ENCODE results near the gene TOMM20.
"Not testable (repeated sequence)": the region's sequence is repeated elsewhere in the genome, so short reads cannot be mapped to it uniquely, and the experiment has no call there.

Gene TOMM20

DNA sequence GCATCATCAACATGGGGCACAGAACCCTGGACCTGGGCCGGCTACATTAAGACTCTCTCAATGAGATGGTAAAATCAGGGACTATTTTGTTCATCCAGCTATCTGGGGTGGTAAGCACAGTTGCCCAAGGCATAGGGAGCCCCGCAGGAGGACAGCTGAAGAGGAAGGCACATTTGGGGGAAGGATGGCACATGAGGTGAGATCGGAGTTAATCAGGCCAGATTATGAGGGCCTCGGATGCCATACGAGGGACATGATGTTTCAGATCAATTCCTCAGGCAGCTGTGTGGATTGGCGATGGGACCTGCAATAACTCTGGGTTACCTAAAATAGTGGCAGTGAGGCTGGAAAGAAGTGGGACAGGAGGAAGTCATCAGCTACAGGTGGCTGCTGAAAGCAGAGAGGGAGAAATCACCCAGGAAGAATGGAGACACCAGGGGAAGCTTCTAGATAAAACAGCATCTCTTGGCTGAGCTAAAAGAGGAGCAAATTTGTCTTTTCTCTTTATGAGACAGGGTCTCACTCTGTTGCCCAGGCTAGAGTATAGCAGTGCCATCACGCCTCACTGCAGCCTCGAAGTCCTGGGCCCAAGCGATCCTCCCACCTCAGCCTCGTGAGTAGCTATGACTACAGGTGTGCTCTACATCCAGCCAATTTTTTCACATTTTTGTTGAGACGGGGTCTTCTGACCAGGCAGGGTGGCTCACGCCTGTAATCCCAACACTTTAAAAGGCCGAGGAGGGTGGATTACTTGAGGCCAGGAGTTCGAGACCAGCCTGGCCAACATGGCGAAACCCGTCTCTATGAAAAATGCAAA, 21.1 kb downstream of the TOMM20 start:
- H2AFZ ChIP-seq (ENCODE audit: low read depth, low read length): no peak overlapping the region
- H3K36me3 ChIP-seq (ENCODE audit: insufficient read depth, low read length): peaks cover 41% of the 10 kb centered on the region
- peaks cover 4% of the 10 kb centered on the region for H3K4me1 ChIP-seq (ENCODE audit: insufficient read depth, low read length)
- no peaks in the 10 kb centered on the region for H3K27me3 ChIP-seq (ENCODE audit: insufficient read depth, low read length)
- no peaks in the 10 kb centered on the region for H3K9me3 ChIP-seq (ENCODE audit: low read length)
- H3K4me3 ChIP-seq (ENCODE audit: low read length): no peak overlapping the region

DNA sequence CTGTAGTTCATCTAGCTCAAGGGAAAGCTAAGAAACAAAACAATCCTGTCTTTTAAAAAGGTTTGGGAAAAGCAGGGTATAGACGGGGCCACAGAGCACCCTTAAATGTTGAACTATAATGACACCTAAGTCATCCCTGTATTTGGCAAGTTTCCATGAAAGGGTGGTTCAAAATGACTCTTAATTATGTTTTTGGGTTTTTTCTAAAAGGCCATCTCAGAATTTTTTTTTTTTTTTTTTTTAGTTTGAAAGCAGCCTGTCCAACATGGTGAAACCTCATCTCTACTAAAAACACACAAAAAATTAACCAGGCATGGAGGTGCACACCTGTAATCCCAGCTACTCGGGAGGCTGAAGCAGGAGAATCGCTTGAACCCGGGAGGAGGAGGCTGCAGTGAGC, 22.2 kb downstream of the TOMM20 start:
- no peak overlapping the region for H2AFZ ChIP-seq (ENCODE audit: low read depth, low read length)
- peaks cover 4% of the 10 kb centered on the region for H3K4me1 ChIP-seq (ENCODE audit: insufficient read depth, low read length)
- H3K9me3 ChIP-seq (ENCODE audit: low read length): no peaks in the 10 kb centered on the region
- no peaks in the 10 kb centered on the region for H3K27me3 ChIP-seq (ENCODE audit: insufficient read depth, low read length)
- peaks cover 34% of the 10 kb centered on the region for H3K36me3 ChIP-seq (ENCODE audit: insufficient read depth, low read length)
- H3K4me3 ChIP-seq (ENCODE audit: low read length): no peak overlapping the region

DNA sequence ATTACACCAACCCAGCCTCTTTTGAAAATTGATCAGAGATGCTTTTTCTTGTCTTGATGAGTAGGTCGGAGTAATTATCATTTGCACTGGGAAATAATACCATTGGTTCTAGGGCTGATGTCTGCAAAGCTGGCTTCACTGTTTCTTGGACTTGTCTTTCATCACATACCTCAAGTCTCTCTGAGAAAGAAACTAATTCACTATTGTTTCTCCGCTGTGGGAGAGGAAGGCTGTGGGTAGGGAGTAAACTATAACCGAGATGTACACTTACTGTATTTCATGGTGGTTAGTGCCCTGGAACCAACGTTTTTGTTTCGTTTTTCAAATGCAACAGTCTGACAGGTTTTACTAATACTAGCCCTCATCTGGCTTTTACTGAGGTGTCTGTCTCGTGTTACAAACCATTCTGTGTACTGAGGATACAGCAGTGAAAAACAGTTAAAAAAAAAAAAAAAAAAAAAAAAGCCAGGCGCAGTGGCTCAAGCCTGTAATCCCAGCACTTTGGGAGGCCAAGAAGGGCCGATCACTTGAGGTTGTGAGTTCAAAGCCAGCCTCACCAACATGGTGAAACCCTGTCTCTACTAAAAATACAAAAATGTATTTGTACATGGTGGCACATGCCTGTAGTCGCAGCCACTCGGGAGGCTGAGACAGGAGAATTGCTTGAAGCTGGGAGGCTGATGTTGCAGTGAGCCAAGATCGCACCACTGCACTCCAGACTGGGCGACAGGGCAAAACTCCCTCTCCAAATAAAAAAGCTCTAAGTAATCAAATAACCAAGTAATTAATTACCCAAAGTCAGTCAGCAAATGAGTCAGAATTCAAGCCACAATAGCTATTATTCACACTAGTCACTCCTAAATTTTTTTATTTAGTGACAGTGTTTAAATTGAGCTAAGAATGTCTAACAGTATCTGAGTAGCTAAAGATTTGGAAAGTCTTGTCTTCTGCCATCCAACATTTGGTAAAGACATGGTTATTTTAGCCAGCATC, 23.3 kb downstream of the TOMM20 start:
- H3K4me3 ChIP-seq (ENCODE audit: low read length): no peak overlapping the region
- no peak overlapping the region for H2AFZ ChIP-seq (ENCODE audit: low read depth, low read length)
- H3K9me3 ChIP-seq (ENCODE audit: low read length): no peaks in the 10 kb centered on the region
- H3K36me3 ChIP-seq (ENCODE audit: insufficient read depth, low read length): peaks cover 26% of the 10 kb centered on the region
- H3K4me1 ChIP-seq (ENCODE audit: insufficient read depth, low read length): peaks cover 4% of the 10 kb centered on the region
- H3K27me3 ChIP-seq (ENCODE audit: insufficient read depth, low read length): no peaks in the 10 kb centered on the region

DNA sequence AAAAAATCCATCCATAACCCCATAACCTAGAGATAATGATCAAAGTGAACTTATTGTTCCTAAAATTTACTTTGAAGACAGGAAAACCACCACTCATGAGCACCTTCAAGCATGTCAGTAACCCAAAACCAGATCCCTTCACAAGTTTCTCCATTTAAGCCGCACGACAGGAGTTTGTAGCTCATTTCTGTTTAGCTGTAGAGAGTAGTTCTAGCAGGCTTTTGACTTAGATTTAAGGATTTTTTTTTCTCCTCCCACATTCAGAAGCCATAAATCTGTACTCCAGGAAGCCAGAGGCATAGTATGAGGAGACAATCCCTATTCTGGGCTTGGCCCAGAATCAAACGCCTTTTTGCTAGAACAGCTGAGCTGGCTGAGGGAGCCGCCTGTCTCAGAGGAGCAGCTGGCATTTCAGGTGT, 25.6 kb downstream of the TOMM20 start:
- Histone ChIP-seq H3K9me3 (ENCODE audit: low read length) (no peaks in the 10 kb centered on the region), H3K4me1 (ENCODE audit: insufficient read depth, low read length) (peaks cover 4% of the 10 kb centered on the region), H3K4me3 (ENCODE audit: low read length) (no peak overlapping the region), H3K27me3 (ENCODE audit: insufficient read depth, low read length) (no peaks in the 10 kb centered on the region), H3K36me3 (ENCODE audit: insufficient read depth, low read length) (peaks cover 3% of the 10 kb centered on the region), H2AFZ (ENCODE audit: low read depth, low read length) (no peak overlapping the region)

GRCh38 chr1:235102259-235102582, 26.4 kb downstream of the TOMM20 start:
- no peaks in the 10 kb centered on the region for H3K9me3 ChIP-seq (ENCODE audit: low read length)
- H2AFZ ChIP-seq (ENCODE audit: low read depth, low read length): no peak overlapping the region
- no peaks in the 10 kb centered on the region for H3K27me3 ChIP-seq (ENCODE audit: insufficient read depth, low read length)
- no peak overlapping the region for H3K4me3 ChIP-seq (ENCODE audit: low read length)
- H3K4me1 ChIP-seq (ENCODE audit: insufficient read depth, low read length): peaks cover 4% of the 10 kb centered on the region
- H3K36me3 ChIP-seq (ENCODE audit: insufficient read depth, low read length): peaks cover under 1% of the 10 kb centered on the region

GRCh38 chr1:235101558-235102258, 26.9 kb downstream of the TOMM20 start:
- no peak overlapping the region for H3K4me3 ChIP-seq (ENCODE audit: low read length)
- no peaks in the 10 kb centered on the region for H3K27me3 ChIP-seq (ENCODE audit: insufficient read depth, low read length)
- peaks cover 4% of the 10 kb centered on the region for H3K4me1 ChIP-seq (ENCODE audit: insufficient read depth, low read length)
- H2AFZ ChIP-seq (ENCODE audit: low read depth, low read length): no peak overlapping the region
- H3K36me3 ChIP-seq (ENCODE audit: insufficient read depth, low read length): no peaks in the 10 kb centered on the region
- no peaks in the 10 kb centered on the region for H3K9me3 ChIP-seq (ENCODE audit: low read length)

DNA sequence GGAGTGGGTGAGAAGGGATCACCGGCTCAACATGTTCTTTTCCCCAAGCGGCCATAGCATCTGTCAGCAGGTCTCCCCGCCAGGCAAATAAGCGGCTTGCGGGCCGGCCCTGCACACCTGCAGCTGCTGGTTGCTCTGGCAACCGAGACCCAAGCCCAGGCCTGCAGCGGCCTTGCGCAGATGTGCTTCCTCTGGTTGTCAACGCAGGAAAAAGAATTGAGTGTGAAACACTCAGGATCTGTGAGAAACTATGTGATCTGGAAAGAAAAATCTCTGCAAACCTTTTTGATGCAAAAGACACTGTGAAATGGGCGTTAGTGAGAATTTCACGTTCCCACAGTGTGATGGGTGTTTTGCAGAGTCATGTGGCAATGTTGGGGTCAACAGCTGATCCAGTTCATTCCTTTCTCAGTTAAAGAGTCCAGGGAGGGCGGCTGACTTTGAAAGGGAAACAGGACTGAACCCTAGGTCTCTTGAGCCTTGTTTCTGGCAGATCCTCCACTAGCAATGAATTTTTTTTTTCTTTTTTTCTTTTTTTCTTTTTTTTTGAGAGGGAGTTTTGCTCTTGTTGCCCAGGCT, 28.4 kb downstream of the TOMM20 start:
- H2AFZ ChIP-seq (ENCODE audit: low read depth, low read length): no peak overlapping the region
- peaks cover 4% of the 10 kb centered on the region for H3K4me1 ChIP-seq (ENCODE audit: insufficient read depth, low read length)
- no peaks in the 10 kb centered on the region for H3K36me3 ChIP-seq (ENCODE audit: insufficient read depth, low read length)
- no peaks in the 10 kb centered on the region for H3K9me3 ChIP-seq (ENCODE audit: low read length)
- H3K27me3 ChIP-seq (ENCODE audit: insufficient read depth, low read length): no peaks in the 10 kb centered on the region
- no peak overlapping the region for H3K4me3 ChIP-seq (ENCODE audit: low read length)

- Histone ChIP-seq H2AFZ (ENCODE audit: low read depth, low read length) (no peak overlapping the region), H3K4me1 (ENCODE audit: insufficient read depth, low read length) (no peaks in the 10 kb centered on the region)
Observed at GRCh38 chr1:235098991-235099390, 29.6 kb downstream of the TOMM20 start.

DNA sequence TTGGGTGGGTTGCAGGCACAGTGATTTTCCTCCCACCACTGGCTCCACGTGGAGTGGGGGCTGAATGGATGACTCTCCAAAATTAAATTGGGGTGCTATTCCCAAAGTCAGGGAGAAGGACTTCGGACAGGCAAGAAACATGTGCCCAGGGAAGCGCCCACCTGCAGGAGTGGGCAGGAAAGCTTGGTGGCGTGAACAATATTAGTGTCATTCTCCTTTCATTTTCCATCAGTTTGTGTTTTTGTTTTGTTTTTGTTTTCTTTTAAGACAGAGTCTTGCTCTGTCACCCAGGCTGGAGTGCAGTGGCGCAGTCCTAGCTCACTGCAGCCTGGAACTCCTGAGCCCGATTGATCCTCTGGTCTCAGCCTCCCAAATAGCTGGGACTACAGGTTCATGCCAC, 30.1 kb downstream of the TOMM20 start:
- Histone ChIP-seq H3K36me3 (ENCODE audit: insufficient read depth, low read length) (no peaks in the 10 kb centered on the region), H3K9me3 (ENCODE audit: low read length) (no peaks in the 10 kb centered on the region), H2AFZ (ENCODE audit: low read depth, low read length) (no peak overlapping the region), H3K4me3 (ENCODE audit: low read length) (no peak overlapping the region), H3K4me1 (ENCODE audit: insufficient read depth, low read length) (peaks cover 2% of the 10 kb centered on the region), H3K27me3 (ENCODE audit: insufficient read depth, low read length) (no peaks in the 10 kb centered on the region)

More at GRCh38 chr1:235098991-235099390, 29.6 kb downstream of the TOMM20 start:
- H3K9me3 ChIP-seq (ENCODE audit: low read length): no peaks in the 10 kb centered on the region
- H3K36me3 ChIP-seq (ENCODE audit: insufficient read depth, low read length): no peaks in the 10 kb centered on the region
- no peak overlapping the region for H3K4me3 ChIP-seq (ENCODE audit: low read length)
- no peaks in the 10 kb centered on the region for H3K27me3 ChIP-seq (ENCODE audit: insufficient read depth, low read length)

- H2AFZ ChIP-seq (ENCODE audit: low read depth, low read length); H3K36me3 ChIP-seq (ENCODE audit: insufficient read depth, low read length); H3K9me3 ChIP-seq (ENCODE audit: low read length); H3K27me3 ChIP-seq (ENCODE audit: insufficient read depth, low read length); H3K4me3 ChIP-seq (ENCODE audit: low read length); H3K4me1 ChIP-seq (ENCODE audit: insufficient read depth, low read length): not testable (repeated sequence)
Observed at GRCh38 chr1:235097501-235097900, 31.1 kb downstream of the TOMM20 start.

DNA sequence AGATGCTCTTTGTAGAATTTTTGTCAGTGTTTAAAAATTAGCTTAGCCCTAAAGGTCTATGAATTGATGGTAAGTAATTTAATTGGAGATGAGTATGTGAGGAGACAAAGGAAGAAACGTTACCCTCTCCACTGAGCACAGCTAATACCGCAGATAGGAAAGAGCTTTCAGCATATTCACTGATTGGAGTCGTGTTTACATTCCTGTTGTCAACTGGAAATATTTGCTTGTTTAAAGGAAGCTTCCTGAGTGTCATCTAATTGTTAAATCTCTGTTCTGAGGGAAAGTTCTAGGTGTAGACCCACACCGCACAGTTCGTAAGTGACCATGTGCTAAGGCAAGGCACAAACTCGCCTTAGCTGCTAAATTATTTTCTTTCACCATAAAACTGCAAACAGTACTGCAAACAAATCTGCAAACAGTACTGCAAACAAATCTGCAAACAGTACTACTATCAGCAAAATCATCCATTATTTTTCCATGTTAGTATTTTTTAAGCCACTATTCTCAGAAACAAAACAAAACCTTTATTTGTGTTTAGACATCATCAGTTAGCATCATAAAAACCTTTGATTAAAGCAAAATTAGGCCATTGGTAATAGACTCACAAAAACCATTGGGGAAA, 32.6 kb downstream of the TOMM20 start:
- Histone ChIP-seq H3K4me3 (ENCODE audit: low read length) (no peak overlapping the region), H3K27me3 (ENCODE audit: insufficient read depth, low read length) (no peaks in the 10 kb centered on the region), H2AFZ (ENCODE audit: low read depth, low read length) (no peak overlapping the region), H3K9me3 (ENCODE audit: low read length) (no peaks in the 10 kb centered on the region), H3K4me1 (ENCODE audit: insufficient read depth, low read length) (peaks cover 7% of the 10 kb centered on the region), H3K36me3 (ENCODE audit: insufficient read depth, low read length) (no peaks in the 10 kb centered on the region)

Measured in neuron (in vitro differentiated cells).